CD4-positive, alpha-beta T cell treated with Interleukin-15 for 1 hour (primary cell): ENCODE data around the gene FIGNL1.

ENCODE experiments used
- DNase-seq: peaks from one replicate; pipeline ENCODE4 v3.0.0-alpha.2; 2020

FIGNL1 gene

GRCh38 chr7:50394315-50394714 lies 55.8 kb downstream of the FIGNL1 start:
- no peak for DNase-seq
